IPS DF 4.7 (cell line): ENCODE measurements around the gene KRTAP9-4.
"Not testable (repeated sequence)": the region's sequence is repeated elsewhere in the genome, so short reads cannot be mapped to it uniquely, and the experiment has no call there.

ENCODE experiments used
- DNase-seq: peaks from one replicate; pipeline ENCODE4 v3.0.0-alpha.2; 2013; ENCODE audit warnings: low spot score; ENCODE audit errors: extremely low read depth

Gene KRTAP9-4

GRCh38 chr17:41249637-41250240 is at the start of gene KRTAP9-4:
Gene KRTAP9-4 (plus strand): TSS chr17:41249687. CDS start chr17:41249721, 34 bp downstream.
- DNase-seq: not testable (repeated sequence)

- no peak for DNase-seq
Observed at GRCh38 chr17:41211845-41212466, 37.5 kb upstream of the KRTAP9-4 start.

DNA sequence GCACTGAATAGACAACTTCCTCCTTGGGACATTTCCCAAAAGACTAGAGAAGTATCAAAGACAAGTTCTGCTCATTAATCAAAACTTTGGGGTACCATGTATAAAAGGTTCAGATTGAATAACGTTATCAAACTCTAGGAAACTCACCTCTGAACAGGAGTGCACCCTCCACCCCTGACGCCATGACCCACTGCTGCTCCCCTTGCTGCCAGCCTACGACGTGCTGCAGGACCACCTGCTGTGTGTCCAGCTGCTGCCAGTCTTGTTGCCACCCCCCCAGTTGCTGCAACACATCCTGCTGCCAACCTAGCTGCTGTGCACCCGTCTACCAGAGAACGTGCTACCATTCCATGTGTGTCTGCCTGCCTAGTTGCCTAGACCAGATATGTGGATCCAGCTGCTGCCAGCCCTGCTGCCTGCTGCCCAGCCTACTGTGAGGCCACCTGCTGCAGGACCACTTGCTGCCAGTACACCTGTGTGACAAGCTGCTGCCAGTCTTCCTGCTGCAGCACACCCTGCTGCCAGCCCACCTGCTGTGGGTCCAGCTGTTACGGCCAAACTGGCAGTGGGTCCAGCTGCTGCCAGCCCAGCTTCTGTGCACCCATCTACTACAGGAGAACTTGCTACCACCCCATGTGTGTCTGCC is 36.8 kb upstream of the KRTAP9-4 start:
- no peak for DNase-seq

GRCh38 chr17:41215681-41216080 is 33.8 kb upstream of the KRTAP9-4 start:
- no peak for DNase-seq

GRCh38 chr17:41223821-41224220 is 25.7 kb upstream of the KRTAP9-4 start:
- DNase-seq: no peak

- no peak for DNase-seq
Observed at GRCh38 chr17:41226051-41226450, 23.4 kb upstream of the KRTAP9-4 start.

DNA sequence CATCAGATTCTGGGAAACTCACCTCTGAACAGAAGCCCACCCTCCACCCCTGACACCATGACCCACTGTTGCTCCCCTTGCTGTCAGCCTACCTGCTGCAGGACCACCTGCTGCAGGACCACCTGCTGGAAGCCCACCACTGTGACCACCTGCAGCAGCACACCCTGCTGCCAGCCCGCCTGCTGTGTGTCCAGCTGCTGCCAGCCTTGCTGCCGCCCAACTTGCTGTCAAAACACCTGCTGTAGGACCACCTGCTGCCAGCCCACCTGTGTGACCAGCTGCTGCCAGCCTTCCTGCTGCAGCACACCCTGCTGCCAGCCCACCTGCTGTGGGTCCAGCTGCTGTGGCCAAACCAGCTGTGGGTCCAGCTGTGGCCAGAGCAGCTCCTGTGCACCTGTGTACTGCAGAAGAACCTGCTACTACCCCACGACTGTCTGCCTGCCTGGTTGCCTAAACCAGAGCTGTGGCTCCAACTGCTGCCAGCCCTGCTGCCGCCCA is 22.8 kb upstream of the KRTAP9-4 start, which contains the start of gene KRTAP9-2:
TSS of gene KRTAP9-2 (plus strand) at position 51 of the 498 bp plus-strand sequence. CDS start at position 58, 7 bp downstream.
- not testable (repeated sequence) for DNase-seq

GRCh38 chr17:41230094-41230493 is 19.4 kb upstream of the KRTAP9-4 start:
- DNase-seq: no peak

DNA sequence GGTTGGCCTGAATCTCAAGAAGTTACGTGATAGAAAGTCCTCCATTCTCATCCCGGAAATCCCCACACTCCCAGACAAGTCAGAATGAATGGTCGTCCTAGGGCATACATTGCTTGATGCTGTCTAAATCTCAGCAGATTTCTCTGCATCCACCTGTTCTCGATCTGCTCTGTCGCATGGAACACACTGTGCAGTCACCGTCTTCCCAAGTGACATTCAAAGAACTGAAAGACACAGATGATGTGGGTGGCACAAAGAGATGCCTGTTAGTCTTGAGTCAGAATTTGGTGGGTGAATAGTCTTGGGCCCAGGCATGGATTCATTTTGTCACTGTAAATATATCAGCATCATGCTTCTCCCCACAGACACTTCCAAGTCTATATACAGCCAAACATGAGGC is 17.8 kb upstream of the KRTAP9-4 start:
- DNase-seq: no peak

DNA sequence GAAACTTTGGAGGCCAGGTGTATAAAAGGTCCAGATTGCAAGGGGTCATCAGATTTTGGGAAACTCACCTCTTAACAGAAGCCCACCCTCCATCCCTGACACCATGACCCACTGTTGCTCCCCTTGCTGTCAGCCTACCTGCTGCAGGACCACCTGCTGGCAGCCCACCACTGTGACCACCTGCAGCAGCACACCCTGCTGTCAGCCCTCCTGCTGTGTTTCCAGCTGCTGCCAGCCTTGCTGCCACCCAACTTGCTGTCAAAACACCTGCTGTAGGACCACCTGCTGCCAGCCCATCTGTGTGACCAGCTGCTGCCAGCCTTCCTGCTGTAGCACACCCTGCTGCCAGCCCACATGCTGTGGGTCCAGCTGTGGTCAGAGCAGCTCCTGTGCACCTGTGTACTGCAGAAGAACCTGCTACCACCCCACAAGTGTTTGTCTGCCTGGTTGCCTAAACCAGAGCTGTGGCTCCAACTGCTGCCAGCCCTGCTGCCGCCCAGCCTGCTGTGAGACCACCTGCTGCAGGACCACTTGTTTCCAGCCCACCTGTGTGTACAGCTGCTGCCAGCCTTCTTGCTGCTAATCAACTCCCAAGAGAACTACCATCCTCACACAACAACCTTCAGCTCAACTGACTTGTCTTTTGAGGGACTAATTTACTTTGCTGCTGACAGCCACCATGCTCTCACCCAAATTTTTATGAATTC is 16.9 kb upstream of the KRTAP9-4 start, which contains the start of gene KRTAP9-3:
TSS of gene KRTAP9-3 (plus strand) at position 51 of the 707 bp plus-strand sequence. CDS start at position 104, 53 bp downstream.
- not testable (repeated sequence) for DNase-seq

- not testable (repeated sequence) for DNase-seq
Observed at GRCh38 chr17:41237116-41237515, 12.4 kb upstream of the KRTAP9-4 start.

- not testable (repeated sequence) for DNase-seq
Observed at GRCh38 chr17:41237949-41238437, 11.5 kb upstream of the KRTAP9-4 start, which contains the start of gene KRTAP9-8. Gene KRTAP9-8 (plus strand): TSS chr17:41237999. CDS start chr17:41238052, 53 bp downstream.

DNA sequence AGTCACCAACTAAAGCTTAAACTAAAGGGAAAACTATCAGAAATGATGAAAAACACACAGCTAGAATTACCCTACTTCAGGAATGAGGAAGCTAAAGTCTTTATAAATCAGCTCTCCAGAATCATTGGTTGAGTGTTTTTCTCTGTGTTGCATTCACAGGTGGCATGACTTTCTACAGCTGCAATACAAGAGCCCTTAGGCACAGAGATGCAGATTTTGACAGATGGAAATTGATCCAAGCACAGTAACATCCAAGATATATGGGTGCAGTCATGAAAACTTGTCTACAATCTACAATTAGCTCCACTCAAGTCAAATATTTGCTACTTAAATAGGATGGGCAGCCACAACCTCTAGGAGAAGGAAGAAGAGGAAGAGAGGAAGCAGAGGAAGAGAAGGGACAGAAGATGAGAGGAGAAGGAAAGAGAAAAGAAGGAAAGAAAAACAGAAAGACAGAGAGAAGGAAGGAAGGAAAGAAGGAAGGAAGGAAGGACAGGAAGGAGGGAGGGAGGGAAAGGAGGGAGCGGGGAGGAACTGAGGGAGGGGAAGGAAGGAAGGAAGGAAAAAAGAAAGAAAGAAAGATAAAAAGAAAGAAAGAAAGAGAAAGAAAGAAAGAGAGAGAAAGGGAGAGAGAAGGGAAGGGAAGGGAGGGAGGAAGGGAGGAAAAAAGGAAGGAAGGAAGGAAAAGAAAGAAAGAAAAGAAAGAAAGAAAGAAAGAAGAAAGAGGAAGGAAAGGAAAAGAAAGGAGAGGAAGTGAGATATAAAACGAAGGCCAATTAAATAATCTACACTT is 2.3 kb upstream of the KRTAP9-4 start:
- not testable (repeated sequence) for DNase-seq

DNA sequence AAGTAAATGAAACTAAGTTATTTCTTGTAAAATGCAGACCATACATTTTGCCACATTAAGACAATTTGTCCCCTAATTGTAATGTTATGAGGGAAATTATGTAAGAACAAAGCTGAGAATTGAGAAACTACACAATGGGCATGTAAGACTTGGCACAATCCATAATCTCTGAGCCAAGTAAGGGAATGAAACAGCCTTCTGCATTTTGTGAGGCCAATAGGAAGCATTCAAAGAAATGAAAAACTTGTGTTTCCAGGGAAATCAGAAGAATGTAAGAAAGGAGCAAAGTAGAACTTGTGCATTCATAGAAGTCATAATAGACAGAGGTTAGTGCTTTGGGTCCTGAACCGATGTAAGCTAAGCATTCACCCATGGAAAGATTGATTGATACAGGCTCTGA is 1.8 kb downstream of the KRTAP9-4 start:
- no peak for DNase-seq

DNA sequence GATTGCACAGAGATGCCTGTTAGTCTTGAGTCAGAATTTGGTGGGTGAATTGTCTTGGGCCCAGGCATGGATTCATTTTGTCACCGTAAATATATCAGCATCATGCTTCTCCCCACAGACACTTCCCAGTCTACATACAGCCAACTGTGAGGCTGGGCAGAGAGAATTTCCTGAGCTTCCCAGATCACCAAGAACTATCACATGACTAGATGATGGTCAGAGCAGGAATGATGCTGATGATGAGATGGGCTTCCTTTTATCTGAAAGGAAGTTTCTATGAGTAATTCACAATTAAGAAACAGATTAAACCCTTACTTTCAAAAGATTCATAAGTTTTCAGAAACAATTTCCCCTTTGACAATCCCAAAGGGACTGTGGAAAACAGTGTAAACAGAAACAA is 5.4 kb downstream of the KRTAP9-4 start:
- DNase-seq: no peak

GRCh38 chr17:41255381-41256290 is 6.1 kb downstream of the KRTAP9-4 start, which contains the start of gene KRTAP9-9:
Gene KRTAP9-9 (plus strand): TSS chr17:41255384.
- not testable (repeated sequence) for DNase-seq

DNA sequence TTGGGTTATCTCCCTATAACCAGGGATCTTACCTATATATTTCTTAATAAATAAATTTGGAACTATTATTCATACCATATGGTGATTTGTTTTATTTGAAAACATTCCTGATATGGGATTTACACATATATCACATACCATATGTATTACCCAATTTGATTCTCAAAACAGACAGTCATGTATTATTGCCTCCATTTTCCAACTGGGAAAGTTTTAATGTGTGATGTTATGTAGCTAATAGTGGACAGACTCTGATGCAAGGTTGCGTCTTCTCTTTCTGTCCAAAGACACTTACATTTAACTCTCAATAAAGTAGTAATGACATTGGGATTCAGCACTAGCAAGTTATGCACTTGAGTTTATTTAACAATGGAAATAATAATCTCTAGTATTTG is 6.8 kb downstream of the KRTAP9-4 start:
- no peak for DNase-seq

DNA sequence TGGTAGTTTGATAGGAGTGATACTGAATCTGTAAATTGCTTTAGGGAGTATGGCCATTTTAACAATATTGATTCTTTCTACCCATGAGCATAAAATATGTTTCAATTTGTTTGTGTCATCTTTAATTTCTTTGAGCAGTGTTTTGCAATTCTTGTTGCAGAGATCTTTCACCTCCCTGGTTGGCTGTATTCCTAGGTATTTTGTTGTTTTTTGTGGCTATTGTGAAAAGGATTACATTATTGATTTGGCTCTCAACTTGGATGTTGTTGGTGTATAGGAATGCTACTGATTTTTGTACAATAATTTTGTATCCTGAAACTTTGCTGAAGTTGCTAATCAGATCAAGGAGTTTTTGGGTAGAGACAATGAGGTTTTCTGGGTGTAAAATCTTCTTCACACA is 8.9 kb downstream of the KRTAP9-4 start:
- DNase-seq: no peak

DNA sequence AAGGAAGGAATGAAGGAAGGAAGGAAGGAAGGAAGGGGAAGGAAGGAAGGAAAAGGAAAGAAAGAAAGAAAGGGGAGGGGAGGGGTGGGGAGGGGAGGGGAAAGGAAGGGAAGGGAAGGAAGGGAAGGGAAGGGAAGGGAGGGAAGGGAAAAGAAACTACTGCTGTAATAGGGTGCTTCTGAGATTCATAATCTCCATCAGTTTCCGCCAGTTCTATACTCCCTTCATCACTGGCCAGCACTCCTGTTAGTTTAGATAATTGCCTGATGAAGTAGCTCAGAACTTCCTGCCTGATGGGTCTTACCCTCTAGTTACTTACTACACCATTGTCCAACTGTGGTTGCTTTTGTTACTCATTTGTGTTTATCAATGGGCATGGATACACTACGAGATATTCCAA is 13.7 kb downstream of the KRTAP9-4 start:
- DNase-seq: no peak
